GM12892 (cell line): Measurements from ENCODE around the gene DOCK4.

ENCODE experiments used
- POLR2A ChIP-seq: IDR thresholded peaks from 2 replicates; pipeline ENCODE4 v1.6.1; 2011; ENCODE audit warnings: low read depth, low read length, control low read depth
- POLR2AphosphoS5 ChIP-seq: IDR thresholded peaks from 2 replicates; pipeline ENCODE4 v1.6.1; 2011; ENCODE audit warnings: low read depth, low read length, control low read depth

GRCh38 chr7:111953611-111954010, 252.6 kb downstream of the DOCK4 start:
- TF ChIP-seq POLR2A (no peak), POLR2AphosphoS5 (no peak)
